ACC112 (cell line): ENCODE measurements around the gene OR52K2.

Experiments
- H2AFZ ChIP-seq: fragments of 200-600 bp; sonication (generic); one replicate; pipeline ENCODE4 v1.6.0; 2017; ENCODE audit warnings: antibody characterized with exemption, low read length; ENCODE audit not compliant: unreplicated experiment
- H3K27ac ChIP-seq: fragments of 200-600 bp; sonication (generic); 2 replicates; pipeline ENCODE4 v1.5.1; 2014; ENCODE audit warnings: low read depth, mild to moderate bottlenecking, antibody characterized with exemption, low read length, moderate library complexity
- H3K27me3 ChIP-seq: fragments of 200-600 bp; sonication (generic); 2 replicates; pipeline ENCODE4 v1.6.1; 2014; ENCODE audit warnings: mild to moderate bottlenecking, antibody characterized with exemption, low read length, moderate library complexity, mixed read lengths; ENCODE audit not compliant: insufficient read depth
- H3K36me3 ChIP-seq: fragments of 200-600 bp; sonication (generic); 2 replicates; pipeline ENCODE4 v1.6.1; 2016; ENCODE audit warnings: mild to moderate bottlenecking, antibody characterized with exemption, low read length, moderate library complexity, mixed read lengths; ENCODE audit not compliant: insufficient read depth
- H3K4me1 ChIP-seq: fragments of 200-600 bp; sonication (generic); one replicate; pipeline ENCODE4 v1.6.1; 2016; ENCODE audit warnings: low read length, mixed read lengths; ENCODE audit not compliant: insufficient read depth, unreplicated experiment, control insufficient read depth
- H3K4me3 ChIP-seq: fragments of 200-600 bp; sonication (generic); 2 replicates; pipeline ENCODE4 v1.5.1; 2014; ENCODE audit warnings: mild to moderate bottlenecking, low read depth, low read length
- H3K79me2 ChIP-seq: fragments of 200-600 bp; sonication (generic); one replicate; pipeline ENCODE4 v1.6.0; 2016; ENCODE audit warnings: low read length; ENCODE audit not compliant: control insufficient read depth, unreplicated experiment, insufficient read depth

OR52K2 gene

DNA sequence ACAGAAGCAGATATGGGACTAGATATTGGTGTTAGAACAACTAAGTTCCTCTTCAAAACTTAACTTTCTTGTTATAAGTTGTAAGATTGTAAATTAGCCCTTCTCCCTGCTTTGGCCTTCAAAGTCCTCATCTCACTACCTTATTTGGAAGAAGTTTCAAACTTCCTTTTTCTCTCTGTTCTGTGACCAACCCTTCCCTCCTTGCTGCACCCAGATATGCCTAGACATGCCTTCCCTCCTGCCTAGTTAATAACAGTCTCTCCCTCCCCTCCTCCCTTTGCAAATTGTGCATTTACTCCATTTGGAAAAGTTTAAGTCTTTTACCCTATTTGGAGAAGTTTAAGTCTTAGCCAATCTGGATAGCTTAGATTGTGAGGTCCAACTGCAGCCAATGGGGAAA lies 4.9 kb downstream of the OR52K2 start:
- Histone ChIP-seq H3K4me1 (no peaks in the 10 kb centered on the region), H3K4me3 (no peak overlapping the region), H3K27ac (no peak overlapping the region), H3K27me3 (no peaks in the 10 kb centered on the region), H3K79me2 (no peaks in the 10 kb centered on the region), H2AFZ (no peak overlapping the region), H3K36me3 (no peaks in the 10 kb centered on the region)

DNA sequence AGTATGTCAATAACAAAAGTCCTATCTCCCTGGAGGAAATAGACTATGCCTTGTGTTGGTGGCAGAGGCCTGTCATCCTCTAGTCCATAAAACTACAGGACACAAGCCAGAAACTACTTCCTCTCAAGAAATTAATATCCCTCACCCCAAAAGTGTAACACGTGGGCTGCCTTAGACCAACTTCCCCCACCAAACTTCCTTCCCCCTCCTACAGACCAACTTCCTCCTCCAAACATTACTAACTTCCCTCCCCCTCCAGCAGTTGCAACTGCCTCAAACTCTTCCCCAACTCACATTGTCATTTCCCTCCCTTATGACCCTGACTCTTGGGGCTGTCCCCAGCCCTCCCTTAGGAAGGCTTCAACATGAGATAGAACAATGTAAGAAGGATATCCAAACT lies 6.3 kb downstream of the OR52K2 start:
- no peaks in the 10 kb centered on the region for H3K79me2 ChIP-seq
- H3K27ac ChIP-seq = no peak overlapping the region
- H3K27me3 ChIP-seq = no peaks in the 10 kb centered on the region
- no peak overlapping the region for H3K4me3 ChIP-seq
- H3K4me1 ChIP-seq = no peaks in the 10 kb centered on the region
- no peak overlapping the region for H2AFZ ChIP-seq
- no peaks in the 10 kb centered on the region for H3K36me3 ChIP-seq

DNA sequence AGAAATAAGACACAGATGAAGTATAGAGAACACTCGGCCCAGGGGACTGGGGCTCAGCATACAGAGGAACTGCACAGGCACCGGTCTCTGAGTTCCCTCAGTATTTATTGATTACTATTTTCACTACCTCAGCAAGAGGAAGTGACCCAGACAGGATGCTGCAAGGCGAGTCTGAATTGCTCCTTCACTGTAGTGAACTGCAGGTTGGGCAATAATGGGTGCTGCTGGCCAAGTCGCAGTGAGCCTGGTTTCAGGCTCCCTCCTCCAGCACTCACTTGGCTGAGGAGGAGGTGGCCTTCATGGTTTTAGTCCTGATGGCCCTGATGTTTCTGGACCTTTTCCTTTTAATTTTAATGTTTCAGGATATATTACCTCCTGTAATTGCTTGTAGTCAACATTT lies 10.4 kb downstream of the OR52K2 start:
- Histone ChIP-seq H3K27me3 (no peaks in the 10 kb centered on the region), H3K36me3 (no peaks in the 10 kb centered on the region), H3K4me1 (no peaks in the 10 kb centered on the region), H3K27ac (no peak overlapping the region), H3K4me3 (no peak overlapping the region), H2AFZ (no peak overlapping the region), H3K79me2 (no peaks in the 10 kb centered on the region)

DNA sequence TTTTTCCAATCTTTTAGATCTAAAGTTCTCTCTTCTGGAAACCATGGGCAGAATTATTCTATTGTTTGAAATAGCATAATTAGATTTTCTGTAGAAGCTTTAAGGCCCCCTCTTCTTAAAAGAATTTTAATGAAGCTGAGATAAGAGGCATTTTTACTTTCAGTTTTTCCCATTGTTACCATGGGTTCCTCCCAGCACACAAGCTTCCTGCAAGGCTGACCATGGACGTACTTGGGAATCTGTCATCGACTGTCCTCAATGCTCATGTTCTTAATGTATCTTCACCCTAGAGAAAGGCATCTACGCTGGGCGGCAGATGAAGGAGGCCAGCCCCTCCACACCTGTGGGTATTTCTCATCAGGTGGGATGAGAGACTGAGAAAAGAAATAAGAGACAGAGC lies 11.1 kb downstream of the OR52K2 start:
- Histone ChIP-seq H3K4me3 (no peak overlapping the region), H3K27ac (no peak overlapping the region), H3K79me2 (no peaks in the 10 kb centered on the region), H3K27me3 (no peaks in the 10 kb centered on the region), H3K4me1 (no peaks in the 10 kb centered on the region), H3K36me3 (no peaks in the 10 kb centered on the region), H2AFZ (no peak overlapping the region)

DNA sequence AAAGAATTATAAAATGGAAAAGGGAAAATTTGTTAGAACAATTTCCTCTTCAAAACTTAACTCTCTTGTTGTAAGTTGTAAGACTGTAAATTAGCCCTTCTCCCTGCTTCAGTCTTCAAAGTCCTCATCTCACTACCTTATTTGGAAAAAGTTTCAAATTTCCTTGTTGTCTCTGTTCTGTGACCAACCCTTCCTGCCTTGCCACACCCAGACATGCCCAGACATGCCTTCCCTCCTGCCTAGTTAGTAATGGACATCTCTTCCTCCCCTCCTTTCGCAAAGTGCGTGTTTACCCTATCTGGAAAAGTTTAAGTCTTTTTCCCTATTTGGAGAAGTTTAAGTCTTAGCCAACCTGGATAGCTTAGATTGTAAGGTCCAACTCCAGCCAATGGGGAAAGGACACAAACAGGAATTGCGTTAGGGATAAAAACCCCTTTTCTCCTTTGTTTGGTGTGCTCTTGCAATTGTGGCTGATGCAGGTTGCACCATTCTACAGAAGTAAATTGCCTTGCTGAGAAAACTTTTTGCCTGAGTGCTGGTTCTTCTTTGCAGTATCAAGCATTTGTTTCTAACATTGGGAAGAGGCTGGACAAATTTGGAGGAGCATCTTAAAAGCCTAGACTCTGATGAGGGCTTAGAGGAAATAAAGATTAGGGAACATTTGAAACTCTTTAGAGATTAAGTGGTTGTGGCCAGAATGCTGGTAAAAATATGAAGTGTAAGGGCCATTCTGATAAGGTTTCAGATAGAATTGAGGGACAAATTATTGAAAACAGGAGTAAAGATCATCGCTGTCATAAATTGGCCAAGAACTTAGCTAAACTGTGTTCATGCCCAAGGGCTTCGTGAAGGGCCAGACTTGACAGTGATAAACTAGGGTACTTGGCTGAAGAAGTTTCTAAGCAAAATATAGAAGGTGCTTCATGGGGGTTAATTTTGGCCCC lies 15.4 kb downstream of the OR52K2 start:
- no peak overlapping the region for H2AFZ ChIP-seq
- no peak overlapping the region for H3K27ac ChIP-seq
- no peaks in the 10 kb centered on the region for H3K79me2 ChIP-seq
- H3K4me1 ChIP-seq = no peaks in the 10 kb centered on the region
- no peaks in the 10 kb centered on the region for H3K27me3 ChIP-seq
- no peak overlapping the region for H3K4me3 ChIP-seq
- H3K36me3 ChIP-seq = no peaks in the 10 kb centered on the region

DNA sequence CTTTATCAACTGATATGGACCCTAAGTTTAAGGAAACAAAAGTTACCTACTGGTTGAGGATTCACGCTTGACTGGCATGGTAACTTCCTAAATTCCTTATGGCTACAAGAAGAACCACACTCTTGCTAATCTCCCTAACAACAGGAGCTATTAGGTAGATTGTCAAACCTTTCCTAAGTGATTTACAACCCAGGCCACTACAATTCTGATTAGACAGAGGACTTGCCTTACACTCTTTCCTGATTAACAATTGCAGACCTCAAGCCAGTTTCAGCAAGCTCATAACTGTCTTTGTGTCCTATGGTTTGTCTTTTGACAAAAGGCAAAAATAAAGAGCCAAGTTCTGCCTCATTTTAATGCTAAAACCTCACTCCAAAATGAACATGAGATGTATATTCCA lies 16.3 kb downstream of the OR52K2 start:
- Histone ChIP-seq H3K79me2 (no peaks in the 10 kb centered on the region), H3K4me3 (no peak overlapping the region), H2AFZ (no peak overlapping the region), H3K27me3 (no peaks in the 10 kb centered on the region), H3K36me3 (no peaks in the 10 kb centered on the region), H3K4me1 (no peaks in the 10 kb centered on the region), H3K27ac (no peak overlapping the region)

DNA sequence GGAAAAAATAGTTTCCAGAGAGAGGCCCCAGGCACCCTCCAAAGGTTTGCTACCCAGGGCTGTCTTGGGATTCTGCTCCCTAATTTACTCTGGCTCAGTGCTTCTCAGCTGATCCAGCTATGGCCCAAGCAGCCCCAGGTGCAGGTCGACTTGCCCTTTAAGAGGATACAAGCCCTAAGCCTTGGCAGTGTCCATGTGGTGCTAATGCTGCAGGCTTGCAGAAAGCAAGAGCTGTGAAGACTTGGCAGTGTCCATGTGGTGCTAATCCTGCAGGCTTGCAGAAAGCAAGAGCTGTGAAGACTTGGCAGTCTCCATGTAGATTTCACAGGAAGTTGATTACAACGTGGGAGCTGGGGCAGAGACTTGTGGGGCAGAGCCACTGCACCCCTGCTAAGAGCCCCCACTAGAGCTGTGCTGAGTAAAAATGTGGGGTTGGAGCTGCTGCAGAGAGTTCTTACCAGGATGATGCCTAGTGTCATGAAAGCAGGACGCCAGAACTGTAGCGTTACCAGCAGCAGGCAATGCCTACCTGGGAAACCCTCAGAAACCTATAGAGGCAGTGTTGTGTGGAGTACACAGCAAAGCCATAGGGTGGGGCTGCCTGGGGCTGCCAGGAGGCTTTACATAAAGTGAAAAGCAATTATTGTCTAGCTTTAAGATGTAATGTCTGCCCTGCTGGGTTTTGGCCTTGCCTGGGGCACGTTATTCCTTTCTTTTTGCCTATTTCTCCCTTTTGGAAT lies 17.2 kb downstream of the OR52K2 start:
- Histone ChIP-seq H3K4me1 (no peaks in the 10 kb centered on the region), H3K27ac (no peak overlapping the region), H3K27me3 (no peaks in the 10 kb centered on the region; the same call in 1 of the 2 replicates), H3K79me2 (no peaks in the 10 kb centered on the region), H2AFZ (no peak overlapping the region), H3K36me3 (no peaks in the 10 kb centered on the region), H3K4me3 (no peak overlapping the region)

DNA sequence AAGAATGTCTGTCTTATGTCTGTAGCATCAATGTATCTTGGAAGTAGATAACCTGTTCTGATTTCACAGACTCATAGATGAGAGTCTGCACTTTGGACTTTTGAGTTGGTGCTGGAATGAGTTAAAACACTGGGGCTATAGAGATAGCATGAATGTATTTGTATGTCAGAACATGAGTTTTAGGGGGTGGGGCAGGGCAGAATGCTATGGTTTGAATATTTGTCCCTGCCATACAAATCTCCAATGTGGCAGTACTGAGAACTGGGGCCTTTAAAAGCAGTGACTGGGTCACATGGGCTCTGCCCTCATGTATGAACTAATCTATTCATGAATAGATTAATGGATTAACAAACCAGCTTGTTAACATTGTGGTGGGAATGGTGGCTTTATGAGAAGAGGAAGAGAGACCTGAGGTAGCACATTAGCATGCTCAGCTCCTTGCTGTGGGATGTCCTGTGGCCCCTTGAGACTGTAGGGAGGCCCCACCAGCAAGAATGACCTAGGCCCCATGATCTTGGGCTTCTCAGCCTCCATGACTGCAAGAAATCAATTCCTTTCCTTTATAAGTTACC lies 17.9 kb downstream of the OR52K2 start:
- Histone ChIP-seq H3K79me2 (no peaks in the 10 kb centered on the region), H3K27ac (no peak overlapping the region), H3K4me3 (no peak overlapping the region)

DNA sequence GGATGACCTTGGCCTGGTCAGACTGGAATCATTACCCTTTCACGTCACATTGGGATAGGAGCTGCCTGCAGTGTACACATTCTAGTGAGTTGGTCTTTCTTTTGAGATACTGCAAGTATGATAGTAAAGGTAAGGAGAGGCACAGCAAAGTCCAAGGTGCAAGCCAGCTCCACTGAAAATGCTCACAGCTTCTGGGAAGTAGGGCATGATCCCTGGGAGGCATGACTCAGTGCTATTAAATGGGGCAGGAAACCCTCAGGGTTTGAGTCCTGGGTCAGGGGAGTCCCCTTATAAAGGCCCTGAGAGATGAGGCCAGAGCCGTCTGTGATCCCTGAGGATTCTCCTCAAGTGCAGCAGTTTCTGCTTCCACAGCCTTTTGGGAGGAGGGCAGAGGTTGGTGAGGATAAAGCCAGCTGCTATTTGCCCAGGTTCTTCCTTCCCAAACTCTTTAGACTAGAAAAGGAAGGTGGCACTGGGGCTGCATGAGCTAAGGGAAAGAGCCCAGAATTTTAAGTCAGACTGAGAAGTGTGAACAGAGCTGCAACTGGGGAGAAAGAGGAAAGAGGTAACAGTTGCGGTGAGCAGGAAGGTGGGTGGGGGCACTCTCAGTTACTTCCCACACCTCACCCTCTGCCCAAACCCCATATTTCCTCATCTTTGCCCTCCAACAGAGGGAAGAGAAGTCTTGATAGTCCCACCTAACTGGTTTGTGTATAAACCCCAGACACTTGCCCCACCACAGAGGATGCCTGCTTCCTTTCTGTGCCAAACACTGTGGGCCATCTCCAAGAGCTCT lies 18.9 kb downstream of the OR52K2 start:
- no peaks in the 10 kb centered on the region for H3K79me2 ChIP-seq
- H3K4me3 ChIP-seq = no peak overlapping the region
- no peak overlapping the region for H3K27ac ChIP-seq
- H2AFZ ChIP-seq = no peak overlapping the region
- no peaks in the 10 kb centered on the region for H3K36me3 ChIP-seq
- no peaks in the 10 kb centered on the region; the same call in none of the 2 replicates for H3K27me3 ChIP-seq
- H3K4me1 ChIP-seq = no peaks in the 10 kb centered on the region

More for the DNA sequence above, 17.9 kb downstream of the OR52K2 start:
- no peaks in the 10 kb centered on the region for H3K36me3 ChIP-seq
- no peaks in the 10 kb centered on the region for H3K4me1 ChIP-seq
- H3K27me3 ChIP-seq = no peaks in the 10 kb centered on the region; the same call in none of the 2 replicates
- H2AFZ ChIP-seq = no peak overlapping the region

DNA sequence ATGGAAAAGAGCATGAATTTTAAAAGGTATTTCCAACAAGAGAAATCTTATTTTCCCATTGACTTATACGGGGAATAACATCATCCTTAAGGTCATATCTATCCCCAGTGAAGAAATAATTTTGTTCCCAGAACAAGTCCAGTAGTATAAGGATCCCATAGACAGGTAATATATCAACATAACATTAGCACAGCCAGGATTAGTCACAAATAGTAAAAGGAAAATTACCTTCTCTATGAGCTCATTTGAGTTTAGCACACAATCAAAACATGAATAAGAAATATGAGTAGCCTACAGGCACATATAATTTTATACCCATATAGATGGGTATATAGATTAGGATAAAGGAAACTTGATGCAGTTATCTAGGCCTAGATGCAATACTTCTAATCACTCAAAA lies 30.5 kb downstream of the OR52K2 start:
- no peaks in the 10 kb centered on the region for H3K36me3 ChIP-seq
- no peak overlapping the region for H3K4me3 ChIP-seq
- peaks cover 27% of the 10 kb centered on the region; the same call in 1 of the 2 replicates for H3K27me3 ChIP-seq
- H3K27ac ChIP-seq = no peak overlapping the region
- peaks cover 10% of the 10 kb centered on the region for H3K4me1 ChIP-seq
- no peak overlapping the region for H2AFZ ChIP-seq
- no peaks in the 10 kb centered on the region for H3K79me2 ChIP-seq
